Measurements from ENCODE around the gene PRKCH.
A peak's percentile ranks its signal among the peaks of the same experiment; 100 is the strongest.
"Not testable (repeated sequence)": the region's sequence is repeated elsewhere in the genome, so short reads cannot be mapped to it uniquely, and the experiment has no call there.

PRKCH gene

GRCh38 chr14:61308701-61309100 lies 12.7 kb upstream of the PRKCH start:
- not testable (repeated sequence) for H3K27ac ChIP-seq (ENCODE audit: low read length); H3K4me3 ChIP-seq (ENCODE audit: low read length); H3K36me3 ChIP-seq (ENCODE audit: control insufficient read depth, low read depth, low read length); H3K9me3 ChIP-seq (ENCODE audit: control insufficient read depth, low read depth, low read length); H3K9ac ChIP-seq (ENCODE audit: low read length); H3K27me3 ChIP-seq (ENCODE audit: control insufficient read depth, insufficient read depth, low read length); H3K4me1 ChIP-seq (ENCODE audit: control insufficient read depth, low read depth, low read length)

- Histone ChIP-seq H3K36me3 (ENCODE audit: control insufficient read depth, low read depth, low read length) (no peaks in the 10 kb centered on the region), H3K4me1 (ENCODE audit: control insufficient read depth, low read depth, low read length) (no peaks in the 10 kb centered on the region), H3K27ac (ENCODE audit: low read length) (no peak overlapping the region), H3K27me3 (ENCODE audit: control insufficient read depth, insufficient read depth, low read length) (peaks cover under 1% of the 10 kb centered on the region), H3K4me3 (ENCODE audit: low read length) (no peak overlapping the region), H3K9ac (ENCODE audit: low read length) (no peak overlapping the region), H3K9me3 (ENCODE audit: control insufficient read depth, low read depth, low read length) (peaks cover 4% of the 10 kb centered on the region)
Observed at GRCh38 chr14:61315313-61315712, 6.1 kb upstream of the PRKCH start.

GRCh38 chr14:61319086-61319485 lies 2.3 kb upstream of the PRKCH start:
- no peaks in the 10 kb centered on the region for H3K9me3 ChIP-seq (ENCODE audit: control insufficient read depth, low read depth, low read length)
- H3K36me3 ChIP-seq (ENCODE audit: control insufficient read depth, low read depth, low read length) = no peaks in the 10 kb centered on the region
- H3K27ac ChIP-seq (ENCODE audit: low read length) = no peak overlapping the region
- H3K27me3 ChIP-seq (ENCODE audit: control insufficient read depth, insufficient read depth, low read length) = peaks cover 38% of the 10 kb centered on the region
- H3K4me1 ChIP-seq (ENCODE audit: control insufficient read depth, low read depth, low read length) = peaks cover 7% of the 10 kb centered on the region
- no peak overlapping the region for H3K4me3 ChIP-seq (ENCODE audit: low read length)
- H3K9ac ChIP-seq (ENCODE audit: low read length) = no peak overlapping the region

- no peak overlapping the region for H3K4me3 ChIP-seq (ENCODE audit: low read length)
- H3K9me3 ChIP-seq (ENCODE audit: control insufficient read depth, low read depth, low read length) = no peaks in the 10 kb centered on the region
- H3K4me1 ChIP-seq (ENCODE audit: control insufficient read depth, low read depth, low read length) = peaks cover 7% of the 10 kb centered on the region
- H3K36me3 ChIP-seq (ENCODE audit: control insufficient read depth, low read depth, low read length) = no peaks in the 10 kb centered on the region
- no peak overlapping the region for H3K27ac ChIP-seq (ENCODE audit: low read length)
- no peak overlapping the region for H3K9ac ChIP-seq (ENCODE audit: low read length)
- H3K27me3 ChIP-seq (ENCODE audit: control insufficient read depth, insufficient read depth, low read length) = peaks cover 40% of the 10 kb centered on the region
Observed at GRCh38 chr14:61319706-61320105, 1.7 kb upstream of the PRKCH start.

- peaks cover 40% of the 10 kb centered on the region for H3K27me3 ChIP-seq (ENCODE audit: control insufficient read depth, insufficient read depth, low read length)
- H3K27ac ChIP-seq (ENCODE audit: low read length) = not testable (repeated sequence)
Observed at GRCh38 chr14:61320170-61320569, 1.2 kb upstream of the PRKCH start.

GRCh38 chr14:61320806-61321384 lies 484 bp upstream of the PRKCH start:
- Histone ChIP-seq H3K4me1 (ENCODE audit: control insufficient read depth, low read depth, low read length) (peaks cover 7% of the 10 kb centered on the region), H3K27ac (ENCODE audit: low read length) (no peak overlapping the region), H3K4me3 (ENCODE audit: low read length) (peak overlapping the region; percentile 65), H3K9ac (ENCODE audit: low read length) (no peak overlapping the region), H3K9me3 (ENCODE audit: control insufficient read depth, low read depth, low read length) (no peaks in the 10 kb centered on the region), H3K27me3 (ENCODE audit: control insufficient read depth, insufficient read depth, low read length) (peaks cover 40% of the 10 kb centered on the region), H3K36me3 (ENCODE audit: control insufficient read depth, low read depth, low read length) (no peaks in the 10 kb centered on the region)

More at GRCh38 chr14:61320170-61320569, 1.2 kb upstream of the PRKCH start:
- H3K9me3 ChIP-seq (ENCODE audit: control insufficient read depth, low read depth, low read length); H3K4me1 ChIP-seq (ENCODE audit: control insufficient read depth, low read depth, low read length); H3K36me3 ChIP-seq (ENCODE audit: control insufficient read depth, low read depth, low read length); H3K4me3 ChIP-seq (ENCODE audit: low read length); H3K9ac ChIP-seq (ENCODE audit: low read length): not testable (repeated sequence)

- Histone ChIP-seq H3K4me3 (ENCODE audit: low read length) (peak overlapping the region; percentile 65), H3K27ac (ENCODE audit: low read length) (no peak overlapping the region), H3K9me3 (ENCODE audit: control insufficient read depth, low read depth, low read length) (no peaks in the 10 kb centered on the region), H3K4me1 (ENCODE audit: control insufficient read depth, low read depth, low read length) (peaks cover 7% of the 10 kb centered on the region), H3K27me3 (ENCODE audit: control insufficient read depth, insufficient read depth, low read length) (peaks cover 40% of the 10 kb centered on the region), H3K36me3 (ENCODE audit: control insufficient read depth, low read depth, low read length) (no peaks in the 10 kb centered on the region), H3K9ac (ENCODE audit: low read length) (no peak overlapping the region)
Observed at GRCh38 chr14:61322011-61322798, 826 bp downstream of the PRKCH start.

GRCh38 chr14:61322799-61323290 lies 1.5 kb downstream of the PRKCH start:
- H3K4me1 ChIP-seq (ENCODE audit: control insufficient read depth, low read depth, low read length) = peaks cover 7% of the 10 kb centered on the region
- no peaks in the 10 kb centered on the region for H3K9me3 ChIP-seq (ENCODE audit: control insufficient read depth, low read depth, low read length)
- H3K27me3 ChIP-seq (ENCODE audit: control insufficient read depth, insufficient read depth, low read length) = peaks cover 40% of the 10 kb centered on the region
- peak overlapping the region; percentile 65 for H3K4me3 ChIP-seq (ENCODE audit: low read length)
- no peak overlapping the region for H3K27ac ChIP-seq (ENCODE audit: low read length)
- H3K36me3 ChIP-seq (ENCODE audit: control insufficient read depth, low read depth, low read length) = no peaks in the 10 kb centered on the region
- no peak overlapping the region for H3K9ac ChIP-seq (ENCODE audit: low read length)

- Histone ChIP-seq H3K4me1 (ENCODE audit: control insufficient read depth, low read depth, low read length) (peaks cover 7% of the 10 kb centered on the region), H3K27me3 (ENCODE audit: control insufficient read depth, insufficient read depth, low read length) (peaks cover 40% of the 10 kb centered on the region), H3K36me3 (ENCODE audit: control insufficient read depth, low read depth, low read length) (no peaks in the 10 kb centered on the region), H3K9ac (ENCODE audit: low read length) (no peak overlapping the region), H3K27ac (ENCODE audit: low read length) (no peak overlapping the region), H3K4me3 (ENCODE audit: low read length) (no peak overlapping the region), H3K9me3 (ENCODE audit: control insufficient read depth, low read depth, low read length) (no peaks in the 10 kb centered on the region)
Observed at GRCh38 chr14:61323970-61324369, 2.6 kb downstream of the PRKCH start.

GRCh38 chr14:61325166-61325565 lies 3.8 kb downstream of the PRKCH start:
- no peak overlapping the region for H3K4me3 ChIP-seq (ENCODE audit: low read length)
- H3K4me1 ChIP-seq (ENCODE audit: control insufficient read depth, low read depth, low read length) = peaks cover 7% of the 10 kb centered on the region
- H3K9me3 ChIP-seq (ENCODE audit: control insufficient read depth, low read depth, low read length) = no peaks in the 10 kb centered on the region
- peaks cover 40% of the 10 kb centered on the region for H3K27me3 ChIP-seq (ENCODE audit: control insufficient read depth, insufficient read depth, low read length)
- H3K27ac ChIP-seq (ENCODE audit: low read length) = no peak overlapping the region
- H3K9ac ChIP-seq (ENCODE audit: low read length) = no peak overlapping the region
- H3K36me3 ChIP-seq (ENCODE audit: control insufficient read depth, low read depth, low read length) = no peaks in the 10 kb centered on the region

- Histone ChIP-seq H3K27ac (ENCODE audit: low read length) (no peak overlapping the region), H3K9me3 (ENCODE audit: control insufficient read depth, low read depth, low read length) (no peaks in the 10 kb centered on the region), H3K27me3 (ENCODE audit: control insufficient read depth, insufficient read depth, low read length) (peaks cover 32% of the 10 kb centered on the region), H3K9ac (ENCODE audit: low read length) (no peak overlapping the region), H3K4me3 (ENCODE audit: low read length) (no peak overlapping the region), H3K4me1 (ENCODE audit: control insufficient read depth, low read depth, low read length) (peaks cover 7% of the 10 kb centered on the region), H3K36me3 (ENCODE audit: control insufficient read depth, low read depth, low read length) (no peaks in the 10 kb centered on the region)
Observed at GRCh38 chr14:61326146-61326545, 4.8 kb downstream of the PRKCH start.

- H3K27ac ChIP-seq (ENCODE audit: low read length) = no peak overlapping the region
- no peaks in the 10 kb centered on the region for H3K9me3 ChIP-seq (ENCODE audit: control insufficient read depth, low read depth, low read length)
- H3K9ac ChIP-seq (ENCODE audit: low read length) = no peak overlapping the region
- H3K4me3 ChIP-seq (ENCODE audit: low read length) = no peak overlapping the region
- H3K4me1 ChIP-seq (ENCODE audit: control insufficient read depth, low read depth, low read length) = peaks cover 7% of the 10 kb centered on the region
- peaks cover 25% of the 10 kb centered on the region for H3K27me3 ChIP-seq (ENCODE audit: control insufficient read depth, insufficient read depth, low read length)
- H3K36me3 ChIP-seq (ENCODE audit: control insufficient read depth, low read depth, low read length) = no peaks in the 10 kb centered on the region
Observed at GRCh38 chr14:61326847-61327246, 5.5 kb downstream of the PRKCH start.

Measured in iPS-18a (cell line).